Activated CD8-positive, alpha-beta memory T cell treated with anti-CD3 and anti-CD28 coated beads, Interleukin-2, amount 10 ng/mL, durations not matched to agents 7 days and 5 days (primary cell): ENCODE measurements around the gene LRRC36. TPM values are rescaled to one million over a fixed set of nuclear protein-coding genes. Genes with fewer than 3 reads are reported as not detected.
A peak's percentile ranks its signal among the peaks of the same experiment; 100 is the strongest.

Experiments used
- ATAC-seq: fragments of 150-1000 bp; cut with Tn5 transposase; one replicate; pipeline ENCODE4 v1.10.0; 2021; ENCODE audit warnings: moderate library complexity
- CTCF ChIA-PET: fragments of 350-600 bp; sonication (Branson Sonifier 250); formaldehyde crosslinking; loops from one replicate; lab custom pipeline; 2021; ENCODE audit warnings: antibody characterized with exemption; lab: Charles Lee
- DNase-seq: peaks from one replicate; pipeline ENCODE4 v3.0.0-alpha.2; 2020
- H3K27ac Mint-ChIP-seq: one replicate; pipeline ENCODE4 v1.8.0; 2021; ENCODE audit warnings: mild to moderate bottlenecking, mixed read lengths
- H3K27me3 Mint-ChIP-seq: one replicate; pipeline ENCODE4 v1.8.0; 2021; ENCODE audit warnings: mixed read lengths
- H3K36me3 Mint-ChIP-seq: one replicate; pipeline ENCODE4 v1.8.0; 2021; ENCODE audit warnings: mild to moderate bottlenecking, mixed read lengths
- H3K4me1 Mint-ChIP-seq: one replicate; pipeline ENCODE4 v1.8.0; 2021; ENCODE audit warnings: mixed read lengths
- H3K4me3 Mint-ChIP-seq: one replicate; pipeline ENCODE4 v1.8.0; 2021; ENCODE audit warnings: mild to moderate bottlenecking, moderate library complexity, mixed read lengths
- H3K9me3 Mint-ChIP-seq: one replicate; pipeline ENCODE4 v1.8.0; 2022; ENCODE audit warnings: low read depth, mixed read lengths
- total RNA-seq, 2 experiments: library from RNA; stranded (reverse); gene quantifications; one replicate each; pipeline ENCODE4 v1.2.3, GENCODE V29; 2021

LRRC36 gene
- total RNA-seq, 2 experiments from 2014 or later: 0.45 to 1.0 TPM

GRCh38 chr16:67302970-67303369, 23.6 kb upstream of the LRRC36 start:
- Mint-ChIP-seq H3K36me3 (no peaks in the 10 kb centered on the region), H3K27ac (no peak overlapping the region), H3K4me3 (no peak overlapping the region), H3K9me3 (no peaks in the 10 kb centered on the region), H3K27me3 (no peaks in the 10 kb centered on the region), H3K4me1 (no peaks in the 10 kb centered on the region)
- CTCF ChIA-PET: no interaction called here
- DNase-seq (no peak), ATAC-seq (no peak)

GRCh38 chr16:67304020-67304419, 22.6 kb upstream of the LRRC36 start:
- no peaks in the 10 kb centered on the region for H3K27me3 Mint-ChIP-seq
- H3K36me3 Mint-ChIP-seq: no peaks in the 10 kb centered on the region
- no peak overlapping the region for H3K27ac Mint-ChIP-seq
- H3K9me3 Mint-ChIP-seq: no peaks in the 10 kb centered on the region
- H3K4me3 Mint-ChIP-seq: no peak overlapping the region
- DNase-seq: no peak
- ATAC-seq: no peak
- CTCF ChIA-PET: no interaction called here
- peaks cover 3% of the 10 kb centered on the region for H3K4me1 Mint-ChIP-seq

- DNase-seq: no peak
- H3K4me1 Mint-ChIP-seq: peaks cover 5% of the 10 kb centered on the region
- CTCF ChIA-PET: no interaction called here
- no peak for ATAC-seq
- H3K4me3 Mint-ChIP-seq: no peak overlapping the region
- no peaks in the 10 kb centered on the region for H3K9me3 Mint-ChIP-seq
- H3K36me3 Mint-ChIP-seq: no peaks in the 10 kb centered on the region
- H3K27me3 Mint-ChIP-seq: no peaks in the 10 kb centered on the region
- H3K27ac Mint-ChIP-seq: no peak overlapping the region
These were observed 21.2 kb upstream of the LRRC36 start for GRCh38 chr16:67305216-67306071.

GRCh38 chr16:67310561-67310960, 16.1 kb upstream of the LRRC36 start:
- no peaks in the 10 kb centered on the region for H3K27me3 Mint-ChIP-seq
- DNase-seq (no peak), ATAC-seq (no peak)
- H3K9me3 Mint-ChIP-seq: no peaks in the 10 kb centered on the region
- peaks cover 28% of the 10 kb centered on the region for H3K4me1 Mint-ChIP-seq
- H3K27ac Mint-ChIP-seq: no peak overlapping the region
- CTCF ChIA-PET: no interaction called here
- H3K4me3 Mint-ChIP-seq: no peak overlapping the region
- H3K36me3 Mint-ChIP-seq: peaks cover 1% of the 10 kb centered on the region

- peak; percentile 97 for ATAC-seq
- Mint-ChIP-seq H3K4me1 (peaks cover 28% of the 10 kb centered on the region), H3K4me3 (no peak overlapping the region), H3K9me3 (no peaks in the 10 kb centered on the region), H3K36me3 (peaks cover 1% of the 10 kb centered on the region), H3K27me3 (no peaks in the 10 kb centered on the region), H3K27ac (peak overlapping the region; percentile 78)
- CTCF ChIA-PET: interaction anchor here (1.3 kb wide), 1 partner anchor 14 kb away, joined by 5 read pairs; the partner anchor contains the start of genes KCTD19 and LRRC36
- peak; percentile 94 for DNase-seq
These were observed 14.8 kb upstream of the LRRC36 start for GRCh38 chr16:67311607-67312488.

- Mint-ChIP-seq H3K9me3 (no peaks in the 10 kb centered on the region), H3K4me3 (no peak overlapping the region), H3K4me1 (peaks cover 28% of the 10 kb centered on the region), H3K36me3 (peaks cover 1% of the 10 kb centered on the region), H3K27ac (peak overlapping the region; percentile 78), H3K27me3 (no peaks in the 10 kb centered on the region)
- DNase-seq: no peak
- no peak for ATAC-seq
- CTCF ChIA-PET: no interaction called here
These were observed 13.9 kb upstream of the LRRC36 start for GRCh38 chr16:67312719-67313118.

- Mint-ChIP-seq H3K36me3 (no peaks in the 10 kb centered on the region), H3K4me3 (no peak overlapping the region), H3K9me3 (no peaks in the 10 kb centered on the region), H3K27ac (no peak overlapping the region), H3K27me3 (peaks cover 26% of the 10 kb centered on the region), H3K4me1 (peaks cover 4% of the 10 kb centered on the region)
- CTCF ChIA-PET: interaction anchor here (1.4 to 1.5 kb wide), 2 partner anchors 9 to 22 kb away, joined by 4 to 5 read pairs; partner anchors contain the start of genes KCTD19 and LRRC36
- ATAC-seq (no peak), DNase-seq (no peak)
These were observed 8.8 kb upstream of the LRRC36 start for GRCh38 chr16:67317853-67318252.

- H3K27me3 Mint-ChIP-seq: peaks cover 54% of the 10 kb centered on the region
- peaks cover 14% of the 10 kb centered on the region for H3K4me1 Mint-ChIP-seq
- no peaks in the 10 kb centered on the region for H3K36me3 Mint-ChIP-seq
- peak overlapping the region; percentile 81 for H3K4me3 Mint-ChIP-seq
- H3K27ac Mint-ChIP-seq: peak overlapping the region; percentile 0
- H3K9me3 Mint-ChIP-seq: no peaks in the 10 kb centered on the region
- ATAC-seq: no peak
- CTCF ChIA-PET: interaction anchor here (0.7 to 3.3 kb wide), 18 partner anchors 10 to 195 kb away, joined by 3 to 19 read pairs (median 5); partner anchors contain the start of gene TPPP3
- DNase-seq: no peak
These were observed 522 bp upstream of the LRRC36 start for GRCh38 chr16:67326115-67326471.

GRCh38 chr16:67327743-67328142, 1.1 kb downstream of the LRRC36 start:
- peaks cover 14% of the 10 kb centered on the region for H3K4me1 Mint-ChIP-seq
- ATAC-seq: no peak
- CTCF ChIA-PET: interaction anchor here (1.0 to 3.3 kb wide), 6 partner anchors 10 to 72 kb away, joined by 4 to 19 read pairs (median 6); no protein-coding TSS in a partner anchor
- no peak overlapping the region for H3K4me3 Mint-ChIP-seq
- peaks cover 51% of the 10 kb centered on the region for H3K27me3 Mint-ChIP-seq
- H3K36me3 Mint-ChIP-seq: no peaks in the 10 kb centered on the region
- H3K9me3 Mint-ChIP-seq: no peaks in the 10 kb centered on the region
- H3K27ac Mint-ChIP-seq: no peak overlapping the region
- no peak for DNase-seq

- no peak overlapping the region for H3K27ac Mint-ChIP-seq
- CTCF ChIA-PET: interaction anchor here (0.9 to 1.3 kb wide), 2 partner anchors 10 to 70 kb away, joined by 3 read pairs; no protein-coding TSS in a partner anchor
These were observed 3.3 kb downstream of the LRRC36 start for GRCh38 chr16:67329901-67330300.

GRCh38 chr16:67333315-67333714, 6.7 kb downstream of the LRRC36 start:
- H3K36me3 Mint-ChIP-seq: no peaks in the 10 kb centered on the region
- CTCF ChIA-PET: interaction anchor here (0.9 to 1.2 kb wide), 2 partner anchors 22 to 141 kb away, joined by 3 read pairs; no protein-coding TSS in a partner anchor
- H3K4me1 Mint-ChIP-seq: no peaks in the 10 kb centered on the region
- H3K27ac Mint-ChIP-seq: no peak overlapping the region
- DNase-seq (no peak), ATAC-seq (no peak)
- no peak overlapping the region for H3K4me3 Mint-ChIP-seq
- H3K9me3 Mint-ChIP-seq: no peaks in the 10 kb centered on the region
- peaks cover 12% of the 10 kb centered on the region for H3K27me3 Mint-ChIP-seq

More at GRCh38 chr16:67329901-67330300, 3.3 kb downstream of the LRRC36 start:
- H3K9me3 Mint-ChIP-seq: no peaks in the 10 kb centered on the region
- H3K36me3 Mint-ChIP-seq: no peaks in the 10 kb centered on the region
- ATAC-seq (no peak), DNase-seq (no peak)
- H3K4me3 Mint-ChIP-seq: no peak overlapping the region
- peaks cover 32% of the 10 kb centered on the region for H3K27me3 Mint-ChIP-seq
- H3K4me1 Mint-ChIP-seq: peaks cover 12% of the 10 kb centered on the region

- H3K4me1 Mint-ChIP-seq: no peaks in the 10 kb centered on the region
- DNase-seq (no peak), ATAC-seq (no peak)
- H3K9me3 Mint-ChIP-seq: no peaks in the 10 kb centered on the region
- H3K4me3 Mint-ChIP-seq: no peak overlapping the region
- no peak overlapping the region for H3K27ac Mint-ChIP-seq
- no peaks in the 10 kb centered on the region for H3K36me3 Mint-ChIP-seq
- CTCF ChIA-PET: interaction anchor here (1.5 kb wide), 1 partner anchor 10 kb away, joined by 5 read pairs; the partner anchor contains the start of genes KCTD19 and LRRC36
- H3K27me3 Mint-ChIP-seq: peaks cover 14% of the 10 kb centered on the region
These were observed 9.5 kb downstream of the LRRC36 start for GRCh38 chr16:67336116-67336515.

GRCh38 chr16:67336648-67337047, 10.0 kb downstream of the LRRC36 start:
- ATAC-seq (no peak), DNase-seq (no peak)
- Mint-ChIP-seq H3K27me3 (peaks cover 11% of the 10 kb centered on the region), H3K36me3 (no peaks in the 10 kb centered on the region), H3K4me3 (no peak overlapping the region), H3K27ac (no peak overlapping the region), H3K9me3 (no peaks in the 10 kb centered on the region), H3K4me1 (no peaks in the 10 kb centered on the region)
- CTCF ChIA-PET: interaction anchor here (1.5 kb wide), 1 partner anchor 10 kb away, joined by 5 read pairs; the partner anchor contains the start of genes KCTD19 and LRRC36
